ENCODE results near the gene CCNQ.

DNA sequence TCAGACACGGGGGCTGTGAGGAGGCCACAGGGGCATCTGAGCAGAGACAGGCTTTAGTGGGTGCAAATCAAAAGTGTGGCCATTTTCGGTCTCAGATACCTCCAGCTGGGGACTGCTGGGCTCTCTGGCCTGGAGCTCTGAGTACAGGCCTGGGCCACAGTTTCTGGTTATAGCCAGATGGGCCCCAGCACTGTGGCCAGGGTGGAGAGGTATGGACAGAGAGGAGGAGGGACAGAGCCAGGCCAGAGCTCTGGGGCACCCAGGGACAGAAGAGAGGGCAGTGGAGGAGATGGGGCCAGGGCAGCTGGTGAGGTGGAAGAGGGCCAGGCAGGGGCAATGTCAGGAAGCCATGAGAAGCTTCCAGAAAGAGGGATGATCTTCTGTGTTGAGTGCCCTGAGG is 20.1 kb downstream of the CCNQ start:
- TF ChIP-seq CTCF (conservative IDR thresholded peaks at IDR 0.05 in 1 of 2, IDR thresholded peaks at IDR 0.05 in 1 of 2; ENCODE audit: extremely low read depth in 1 of 2, insufficient read depth in 1 of 2, low read depth in 1 of 2, low read length in 2 of 2) (no peak), EZH2 (IDR thresholded peaks at IDR 0.05; ENCODE audit: borderline replicate concordance, low read length) (no peak)

Data from mammary epithelial cell (primary cell).